HepG2 (cell line): Measurements from ENCODE around the gene NCOA7. TPM values are rescaled to one million over a fixed set of nuclear protein-coding genes. Genes with fewer than 3 reads are reported as not detected.

Source experiments
- ADNP ChIP-seq: sonication (generic); formaldehyde crosslinking; IDR thresholded peaks from 2 replicates; pipeline ENCODE4 v1.4.0; 2020; ENCODE audit warnings: missing genetic modification reagents
- CEBPG ChIP-seq: IDR thresholded peaks from 2 replicates; pipeline ENCODE4 v1.6.1; 2016
- DNMT3B ChIP-seq: conservative IDR thresholded peaks from 2 replicates; pipeline ENCODE4 v1.6.1; 2016; ENCODE audit warnings: missing biosample characterization, control low read depth
- FOXA1 ChIP-seq, 2 experiments: fragments of 450-650 bp in 1 of 2; sonication (generic) in 1 of 2; formaldehyde crosslinking in 1 of 2; IDR thresholded peaks; 2 replicates each; pipeline versions ENCODE4 v1.4.0 to v1.6.1; 2016 to 2020; ENCODE audit warnings: missing genetic modification reagents in 1 of 2
- GABPB1 ChIP-seq: IDR thresholded peaks from 2 replicates; pipeline ENCODE4 v1.6.1; 2016; ENCODE audit warnings: mild to moderate bottlenecking, missing genetic modification reagents, moderate library complexity, missing compliant biosample characterization
- GATAD2A ChIP-seq: IDR thresholded peaks from 2 replicates; pipeline ENCODE4 v1.6.1; 2016
- HMGA1 ChIP-seq: sonication (generic); formaldehyde crosslinking; conservative IDR thresholded peaks from 2 replicates; pipeline ENCODE4 v1.4.0; 2020; ENCODE audit warnings: missing genetic modification reagents
- IKZF1 ChIP-seq: fragments of 450-650 bp; IDR thresholded peaks from 2 replicates; pipeline ENCODE4 v1.7.1; 2016
- KAT2B ChIP-seq: fragments of 150-350 bp; IDR thresholded peaks from 2 replicates; pipeline ENCODE4 v1.6.1; 2014; ENCODE audit warnings: low read depth, low read length, borderline replicate concordance
- NFE2L2 ChIP-seq: fragments of 150-350 bp; IDR thresholded peaks from 2 replicates; pipeline ENCODE4 v1.6.1; 2014; ENCODE audit warnings: low read length
- RBFOX2 ChIP-seq: fragments of 200-400 bp; formaldehyde crosslinking; IDR thresholded peaks from 2 replicates; pipeline ENCODE4 v1.6.1; 2017; ENCODE audit warnings: low read depth, mild to moderate bottlenecking, low read length
- SNAPC2 ChIP-seq: sonication (generic); formaldehyde crosslinking; IDR thresholded peaks from 2 replicates; pipeline ENCODE4 v1.8.1; 2022; ENCODE audit warnings: mild to moderate bottlenecking, missing genetic modification reagents
- TARDBP ChIP-seq: sonication (generic); formaldehyde crosslinking; IDR thresholded peaks from 2 replicates; pipeline ENCODE4 v1.8.0; 2022; ENCODE audit warnings: mild to moderate bottlenecking, missing genetic modification reagents
- YEATS2 ChIP-seq: sonication (generic); formaldehyde crosslinking; IDR thresholded peaks from 2 replicates; pipeline ENCODE4 v1.4.0; 2020; ENCODE audit warnings: missing genetic modification reagents, borderline replicate concordance
- ZC3H4 ChIP-seq: sonication (generic); formaldehyde crosslinking; IDR thresholded peaks from 2 replicates; pipeline ENCODE4 v1.4.0; 2020; ENCODE audit warnings: missing genetic modification reagents, borderline replicate concordance
- ZGPAT ChIP-seq: IDR thresholded peaks from 2 replicates; pipeline ENCODE4 v1.6.1; 2016; ENCODE audit warnings: mild to moderate bottlenecking
- ZNF225 ChIP-seq: sonication (generic); formaldehyde crosslinking; IDR thresholded peaks from 2 replicates; pipeline ENCODE4 v1.4.0; 2020; ENCODE audit warnings: mild to moderate bottlenecking, missing genetic modification reagents
- ZNF816 ChIP-seq: sonication (generic); formaldehyde crosslinking; IDR thresholded peaks from 2 replicates; pipeline ENCODE4 v1.8.0; 2022; ENCODE audit warnings: missing genetic modification reagents, mild to moderate bottlenecking, borderline replicate concordance
- polyA plus RNA-seq, 8 experiments: library from polyadenylated mRNA; depleted of rRNA in 3 of 8; stranded (reverse) in 7 of 8; unstranded in 1 of 8; fragments of >200 nt; fragmentation: Illumina TruSeq in 4 of 8; extraction: Trizol in 4 of 8; gene quantifications; 2 replicates each; pipeline versions ENCODE4 v1.2.1 to v1.2.3, GENCODE V29; 2011 to 2016; ENCODE audit warnings: low read depth in 4 of 8, missing spikeins in 1 of 8, mixed read lengths in 1 of 8; ENCODE audit not compliant: insufficient read depth in 1 of 8
- total RNA-seq, 5 experiments: library from RNA; depleted of rRNA; stranded (reverse); fragments of >200 nt; fragmentation: Illumina TruSeq; extraction: Trizol; gene quantifications; 2 replicates each; pipeline ENCODE4 v1.2.3, GENCODE V29; 2016; ENCODE audit warnings: low read depth in 1 of 5
- TF ChIP-seq, protein P1 (sequence below): sonication (generic); formaldehyde crosslinking; IDR thresholded peaks from 2 replicates; pipeline ENCODE4 v1.4.0; 2020; ENCODE audit warnings: mild to moderate bottlenecking, missing genetic modification reagents, borderline replicate concordance
- TF ChIP-seq, protein P2 (sequence below): sonication (generic); formaldehyde crosslinking; IDR thresholded peaks from 2 replicates; pipeline ENCODE4 v1.4.0; 2020; ENCODE audit warnings: missing genetic modification reagents, mild to moderate bottlenecking, borderline replicate concordance

NCOA7 gene
- total and polyA plus RNA-seq, 2 of the 13 experiments (the other 11 are each of a cell fraction or from before 2014, with no cell fraction given), result 13.6 to 20.8 TPM

GRCh38 chr6:125749173-125749864, 41.4 kb upstream of the NCOA7 start, which contains the start of gene HEY2 (continued):
- TF ChIP-seq DNMT3B (CRISPR knock-in tag), result no peak
- TF ChIP-seq RBFOX2, result peak; percentile 56
- no peak for TF ChIP-seq KAT2B
- no peak for TF ChIP-seq FOXA1 (IDR thresholded peaks at IDR 0.05)
- TF ChIP-seq FOXA1 (CRISPR knock-in tag; IDR thresholded peaks at IDR 0.05), result no peak
- TF ChIP-seq HMGA1 (CRISPR knock-in tag), result no peak
- no peak for TF ChIP-seq NFE2L2
- 0 out of 2 replicates have a peak, but pooled peaks have one; percentile 11 for TF ChIP-seq ADNP (CRISPR knock-in tag)
- TF ChIP-seq ZC3H4 (CRISPR knock-in tag), result no peak
- TF ChIP-seq, protein P1, sequence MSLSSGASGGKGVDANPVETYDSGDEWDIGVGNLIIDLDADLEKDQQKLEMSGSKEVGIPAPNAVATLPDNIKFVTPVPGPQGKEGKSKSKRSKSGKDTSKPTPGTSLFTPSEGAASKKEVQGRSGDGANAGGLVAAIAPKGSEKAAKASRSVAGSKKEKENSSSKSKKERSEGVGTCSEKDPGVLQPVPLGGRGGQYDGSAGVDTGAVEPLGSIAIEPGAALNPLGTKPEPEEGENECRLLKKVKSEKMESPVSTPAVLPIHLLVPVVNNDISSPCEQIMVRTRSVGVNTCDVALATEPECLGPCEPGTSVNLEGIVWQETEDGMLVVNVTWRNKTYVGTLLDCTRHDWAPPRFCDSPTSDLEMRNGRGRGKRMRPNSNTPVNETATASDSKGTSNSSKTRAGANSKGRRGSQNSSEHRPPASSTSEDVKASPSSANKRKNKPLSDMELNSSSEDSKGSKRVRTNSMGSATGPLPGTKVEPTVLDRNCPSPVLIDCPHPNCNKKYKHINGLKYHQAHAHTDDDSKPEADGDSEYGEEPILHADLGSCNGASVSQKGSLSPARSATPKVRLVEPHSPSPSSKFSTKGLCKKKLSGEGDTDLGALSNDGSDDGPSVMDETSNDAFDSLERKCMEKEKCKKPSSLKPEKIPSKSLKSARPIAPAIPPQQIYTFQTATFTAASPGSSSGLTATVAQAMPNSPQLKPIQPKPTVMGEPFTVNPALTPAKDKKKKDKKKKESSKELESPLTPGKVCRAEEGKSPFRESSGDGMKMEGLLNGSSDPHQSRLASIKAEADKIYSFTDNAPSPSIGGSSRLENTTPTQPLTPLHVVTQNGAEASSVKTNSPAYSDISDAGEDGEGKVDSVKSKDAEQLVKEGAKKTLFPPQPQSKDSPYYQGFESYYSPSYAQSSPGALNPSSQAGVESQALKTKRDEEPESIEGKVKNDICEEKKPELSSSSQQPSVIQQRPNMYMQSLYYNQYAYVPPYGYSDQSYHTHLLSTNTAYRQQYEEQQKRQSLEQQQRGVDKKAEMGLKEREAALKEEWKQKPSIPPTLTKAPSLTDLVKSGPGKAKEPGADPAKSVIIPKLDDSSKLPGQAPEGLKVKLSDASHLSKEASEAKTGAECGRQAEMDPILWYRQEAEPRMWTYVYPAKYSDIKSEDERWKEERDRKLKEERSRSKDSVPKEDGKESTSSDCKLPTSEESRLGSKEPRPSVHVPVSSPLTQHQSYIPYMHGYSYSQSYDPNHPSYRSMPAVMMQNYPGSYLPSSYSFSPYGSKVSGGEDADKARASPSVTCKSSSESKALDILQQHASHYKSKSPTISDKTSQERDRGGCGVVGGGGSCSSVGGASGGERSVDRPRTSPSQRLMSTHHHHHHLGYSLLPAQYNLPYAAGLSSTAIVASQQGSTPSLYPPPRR (CRISPR knock-in tag), result 0 out of 2 replicates have a peak, but pooled peaks have one; percentile 2
- TF ChIP-seq, protein P2, sequence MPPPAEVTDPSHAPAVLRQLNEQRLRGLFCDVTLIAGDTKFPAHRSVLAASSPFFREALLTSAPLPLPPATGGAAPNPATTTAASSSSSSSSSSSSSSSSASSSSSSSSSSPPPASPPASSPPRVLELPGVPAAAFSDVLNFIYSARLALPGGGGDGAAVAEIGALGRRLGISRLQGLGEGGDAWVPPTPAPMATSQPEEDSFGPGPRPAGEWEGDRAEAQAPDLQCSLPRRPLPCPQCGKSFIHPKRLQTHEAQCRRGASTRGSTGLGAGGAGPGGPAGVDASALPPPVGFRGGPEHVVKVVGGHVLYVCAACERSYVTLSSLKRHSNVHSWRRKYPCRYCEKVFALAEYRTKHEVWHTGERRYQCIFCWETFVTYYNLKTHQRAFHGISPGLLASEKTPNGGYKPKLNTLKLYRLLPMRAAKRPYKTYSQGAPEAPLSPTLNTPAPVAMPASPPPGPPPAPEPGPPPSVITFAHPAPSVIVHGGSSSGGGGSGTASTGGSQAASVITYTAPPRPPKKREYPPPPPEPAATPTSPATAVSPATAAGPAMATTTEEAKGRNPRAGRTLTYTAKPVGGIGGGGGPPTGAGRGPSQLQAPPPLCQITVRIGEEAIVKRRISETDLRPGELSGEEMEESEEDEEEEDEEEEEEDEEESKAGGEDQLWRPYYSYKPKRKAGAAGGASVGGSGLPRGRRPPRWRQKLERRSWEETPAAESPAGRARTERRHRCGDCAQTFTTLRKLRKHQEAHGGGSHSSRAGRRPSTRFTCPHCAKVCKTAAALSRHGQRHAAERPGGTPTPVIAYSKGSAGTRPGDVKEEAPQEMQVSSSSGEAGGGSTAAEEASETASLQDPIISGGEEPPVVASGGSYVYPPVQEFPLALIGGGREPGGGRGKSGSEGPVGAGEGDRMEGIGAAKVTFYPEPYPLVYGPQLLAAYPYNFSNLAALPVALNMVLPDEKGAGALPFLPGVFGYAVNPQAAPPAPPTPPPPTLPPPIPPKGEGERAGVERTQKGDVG, result no peak
- TF ChIP-seq GABPB1 (CRISPR knock-in tag), result peak; percentile 87
- no peak for TF ChIP-seq ZNF816
- TF ChIP-seq TARDBP (CRISPR knock-in tag), result no peak
- TF ChIP-seq SNAPC2 (CRISPR knock-in tag), result no peak
- TF ChIP-seq IKZF1, result no peak
- no peak for TF ChIP-seq GATAD2A (CRISPR knock-in tag)
- no peak for TF ChIP-seq YEATS2 (CRISPR knock-in tag)
- no peak; the same call in 1 of the 2 replicates for TF ChIP-seq ZNF225 (CRISPR knock-in tag)
- TF ChIP-seq CEBPG (CRISPR knock-in tag), result no peak
- TF ChIP-seq ZGPAT (CRISPR knock-in tag), result peak; percentile 59; the same call in 1 of the 2 replicates
